ENCODE data around the gene LGR4. TPM values are rescaled to one million over a fixed set of nuclear protein-coding genes. Genes with fewer than 3 reads are reported as not detected.

Gene LGR4
- total RNA-seq, 1 donor from 2014 or later: 62.7 TPM

GRCh38 chr11:27362749-27363575, 109.6 kb downstream of the LGR4 start, which contains the start of gene CCDC34:
CCDC34 (minus strand) TSS chr11:27363215; CDS start chr11:27363194, 21 bp downstream.
- peak; percentile 9 for DNase-seq (ENCODE audit: low read depth)
- TF ChIP-seq CTCF (conservative IDR thresholded peaks at IDR 0.05; ENCODE audit: low read depth, low read length): no peak
- peak within 1 kb of the TSS; percentile 71 for H3K4me3 ChIP-seq (ENCODE audit: low read depth, low read length)

DNA sequence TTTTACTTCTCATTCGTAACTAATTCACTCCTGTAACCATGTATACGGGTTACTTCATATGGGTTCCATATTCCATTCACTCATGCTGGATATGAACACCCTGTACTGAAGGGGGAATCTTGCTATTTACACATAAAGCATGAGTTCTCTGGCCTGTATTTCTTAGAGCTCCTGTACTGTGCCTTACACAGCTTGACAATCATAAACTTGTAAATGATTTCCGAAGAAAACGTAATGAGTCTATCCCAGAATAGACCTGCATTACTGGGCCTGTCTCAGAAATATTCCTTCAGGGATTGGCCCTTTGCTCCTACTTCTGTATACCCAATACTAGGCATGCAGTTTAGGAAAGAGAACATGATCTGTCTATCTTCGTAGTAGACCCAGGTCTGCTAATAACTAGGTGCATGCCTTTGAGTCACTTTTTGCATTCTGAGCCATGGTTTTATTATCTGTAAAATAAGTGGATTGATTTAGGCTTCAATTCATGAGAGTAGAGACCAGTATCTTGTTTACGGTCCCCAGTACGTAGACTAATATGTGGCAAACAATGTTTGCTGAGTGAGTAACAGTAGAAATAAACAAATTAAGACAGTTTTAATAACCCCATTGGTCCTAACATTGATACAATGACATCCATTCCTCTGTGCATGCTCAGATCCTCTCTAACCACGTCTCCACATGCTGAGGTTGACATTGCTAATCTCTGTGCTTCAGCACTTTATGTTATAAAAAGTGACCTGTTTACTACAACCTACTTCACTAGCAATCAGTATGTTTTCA, 110.8 kb downstream of the LGR4 start:
- no peak for DNase-seq (ENCODE audit: low read depth)
- TF ChIP-seq CTCF (conservative IDR thresholded peaks at IDR 0.05; ENCODE audit: low read depth, low read length): no peak

DNA sequence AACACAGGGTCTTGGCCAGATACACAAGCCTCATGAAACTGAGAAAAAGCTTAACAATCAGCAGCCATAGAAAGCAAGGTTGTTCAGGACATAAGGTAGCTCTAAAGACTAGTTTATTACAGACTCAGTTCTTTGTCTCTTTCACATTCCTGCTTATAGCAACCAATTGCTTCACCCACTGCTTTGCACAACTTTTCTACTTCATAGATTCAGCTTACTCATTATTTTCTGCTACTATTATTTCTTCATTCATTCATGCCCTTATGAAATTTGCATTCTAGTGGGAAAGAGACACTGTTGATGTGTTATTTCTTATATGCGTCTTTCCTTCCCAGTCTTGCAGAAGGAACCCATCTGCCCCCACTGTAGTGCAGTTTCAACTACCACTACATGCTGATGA, 114.3 kb downstream of the LGR4 start:
- DNase-seq (ENCODE audit: low read depth): no peak
- no peak for TF ChIP-seq CTCF (conservative IDR thresholded peaks at IDR 0.05; ENCODE audit: low read depth, low read length)
- H3K4me3 ChIP-seq (ENCODE audit: low read depth, low read length): no peak overlapping the region

More for the DNA sequence above, 110.8 kb downstream of the LGR4 start:
- H3K4me3 ChIP-seq (ENCODE audit: low read depth, low read length): peak overlapping the region; percentile 71

DNA sequence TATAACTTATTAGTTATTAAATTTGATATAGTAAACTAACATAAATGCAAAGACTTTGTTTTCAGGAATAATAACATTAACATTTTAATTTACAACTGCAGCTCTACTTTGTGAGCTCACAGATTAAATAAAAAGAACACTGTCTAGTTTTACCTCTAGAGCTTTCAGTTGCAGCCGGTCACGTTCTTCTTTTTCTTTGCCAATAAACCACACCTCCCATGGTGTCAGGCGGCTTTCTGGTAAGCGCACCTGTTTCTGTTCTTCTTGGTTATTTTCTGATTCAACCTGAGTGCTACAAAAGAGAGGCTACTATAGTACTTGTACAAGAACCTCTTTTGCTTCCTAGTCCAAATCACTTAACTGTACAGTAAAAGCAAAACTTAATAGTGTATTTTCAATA, 115.3 kb downstream of the LGR4 start:
- H3K4me3 ChIP-seq (ENCODE audit: low read depth, low read length): no peak overlapping the region
- DNase-seq (ENCODE audit: low read depth): no peak
- TF ChIP-seq CTCF (conservative IDR thresholded peaks at IDR 0.05; ENCODE audit: low read depth, low read length): no peak

- no peak for TF ChIP-seq CTCF (conservative IDR thresholded peaks at IDR 0.05; ENCODE audit: low read depth, low read length)
- no peak overlapping the region for H3K4me3 ChIP-seq (ENCODE audit: low read depth, low read length)
- DNase-seq (ENCODE audit: low read depth): no peak
Measured at GRCh38 chr11:27356624-27357222, 115.9 kb downstream of the LGR4 start.

DNA sequence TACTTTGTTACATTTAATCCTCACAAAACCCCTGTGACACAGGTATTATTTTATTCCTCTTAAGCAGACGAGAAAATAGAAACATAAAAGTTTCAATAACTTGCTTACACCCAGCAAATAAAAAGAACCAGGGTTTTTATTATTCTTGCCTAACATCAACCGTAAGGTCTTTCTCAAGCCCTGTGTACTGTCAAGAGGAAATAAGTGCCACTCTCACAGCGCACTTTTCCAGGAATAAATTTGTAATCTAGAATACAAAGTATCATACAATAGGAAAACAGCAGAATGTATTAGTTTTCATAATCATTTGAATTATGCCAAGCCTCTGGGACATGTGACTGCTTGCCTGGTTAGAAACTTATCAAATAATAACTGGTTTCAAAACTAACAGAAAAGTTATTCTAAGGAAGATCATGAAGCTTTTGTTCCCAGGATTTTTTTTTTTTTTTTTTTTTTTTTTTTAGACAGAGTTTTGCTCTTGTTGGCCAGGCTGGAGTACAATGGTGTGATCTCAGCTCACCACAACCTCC, 117.0 kb downstream of the LGR4 start:
- no peak for TF ChIP-seq CTCF (conservative IDR thresholded peaks at IDR 0.05; ENCODE audit: low read depth, low read length)
- no peak for DNase-seq (ENCODE audit: low read depth)
- no peak overlapping the region for H3K4me3 ChIP-seq (ENCODE audit: low read depth, low read length)

All from epithelial cell of proximal tubule (primary cell).